Body of pancreas (tissue), 4 donors: Measurements from ENCODE around the gene GFI1.

Experiments used
- POLR2A ChIP-seq, 3 donors: fragments of 450-650 bp; IDR thresholded peaks; one replicate each; pipeline ENCODE4 v1.6.1; 2016; ENCODE audit warnings: antibody characterized with exemption in 3 of 3, mild to moderate bottlenecking in 2 of 3
- TF ChIP-seq, protein P1 (sequence below), 7 experiments: fragments of 450-650 bp in 4 of 7; fragments of 200-600 bp in 3 of 7; sonication (generic) in 3 of 7; IDR thresholded peaks; one replicate each; pipeline ENCODE4 v1.5.1; 2016 to 2019; ENCODE audit warnings: antibody characterized with exemption in 7 of 7

- TF ChIP-seq, protein P1, sequence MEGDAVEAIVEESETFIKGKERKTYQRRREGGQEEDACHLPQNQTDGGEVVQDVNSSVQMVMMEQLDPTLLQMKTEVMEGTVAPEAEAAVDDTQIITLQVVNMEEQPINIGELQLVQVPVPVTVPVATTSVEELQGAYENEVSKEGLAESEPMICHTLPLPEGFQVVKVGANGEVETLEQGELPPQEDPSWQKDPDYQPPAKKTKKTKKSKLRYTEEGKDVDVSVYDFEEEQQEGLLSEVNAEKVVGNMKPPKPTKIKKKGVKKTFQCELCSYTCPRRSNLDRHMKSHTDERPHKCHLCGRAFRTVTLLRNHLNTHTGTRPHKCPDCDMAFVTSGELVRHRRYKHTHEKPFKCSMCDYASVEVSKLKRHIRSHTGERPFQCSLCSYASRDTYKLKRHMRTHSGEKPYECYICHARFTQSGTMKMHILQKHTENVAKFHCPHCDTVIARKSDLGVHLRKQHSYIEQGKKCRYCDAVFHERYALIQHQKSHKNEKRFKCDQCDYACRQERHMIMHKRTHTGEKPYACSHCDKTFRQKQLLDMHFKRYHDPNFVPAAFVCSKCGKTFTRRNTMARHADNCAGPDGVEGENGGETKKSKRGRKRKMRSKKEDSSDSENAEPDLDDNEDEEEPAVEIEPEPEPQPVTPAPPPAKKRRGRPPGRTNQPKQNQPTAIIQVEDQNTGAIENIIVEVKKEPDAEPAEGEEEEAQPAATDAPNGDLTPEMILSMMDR (IDR thresholded peaks at IDR 0.05) = no peak
- TF ChIP-seq POLR2A (IDR thresholded peaks at IDR 0.05) = no peak
Measured at GRCh38 chr1:92445865-92446264, 40.9 kb downstream of the GFI1 start.
